T-helper 1 cell treated with Interleukin-12 subunit alpha and Interleukin-12 subunit beta and Interleukin-4 antibody, amounts not matched to agents 30 ng/mL and 1 ng/mL, for 36 hours (primary cell): ENCODE measurements around the gene RBFOX2. TPM values are rescaled to one million over a fixed set of nuclear protein-coding genes. Genes with fewer than 3 reads are reported as not detected.
"Not testable (repeated sequence)": the region's sequence is repeated elsewhere in the genome, so short reads cannot be mapped to it uniquely, and the experiment has no call there.

Experiments
- intact Hi-C: fragments of 100-400 bp; cut with micrococcal nuclease; formaldehyde crosslinking; loops from one replicate; pipeline ENCODE4 v1.15.1; 2024
- total RNA-seq: library from RNA; stranded (reverse); gene quantifications from 2 replicates; pipeline ENCODE4 v1.2.3, GENCODE V29; 2022

The RBFOX2 gene
- total RNA-seq, 1 donor from 2014 or later = 0.83 TPM

DNA sequence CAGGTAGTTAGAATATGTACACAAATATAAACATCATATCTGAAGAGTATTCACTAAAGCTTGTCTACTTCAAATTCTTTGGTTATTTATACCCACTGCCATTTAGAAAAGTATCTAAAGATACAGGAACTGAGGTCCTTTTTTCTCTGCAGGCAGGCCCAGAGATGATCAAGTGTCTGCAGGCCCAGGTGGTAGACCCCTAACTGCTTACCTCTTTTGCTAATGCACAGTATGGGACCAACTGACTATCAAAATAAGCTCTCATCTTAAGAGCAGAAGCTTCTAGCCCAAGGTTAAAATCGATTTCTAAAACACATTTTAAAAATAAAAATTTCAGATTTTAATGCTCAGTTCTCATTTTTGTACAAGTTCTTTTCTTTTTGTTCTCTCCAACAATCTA is 229.5 kb downstream of the RBFOX2 start:
- intact Hi-C loops = no loop called here

DNA sequence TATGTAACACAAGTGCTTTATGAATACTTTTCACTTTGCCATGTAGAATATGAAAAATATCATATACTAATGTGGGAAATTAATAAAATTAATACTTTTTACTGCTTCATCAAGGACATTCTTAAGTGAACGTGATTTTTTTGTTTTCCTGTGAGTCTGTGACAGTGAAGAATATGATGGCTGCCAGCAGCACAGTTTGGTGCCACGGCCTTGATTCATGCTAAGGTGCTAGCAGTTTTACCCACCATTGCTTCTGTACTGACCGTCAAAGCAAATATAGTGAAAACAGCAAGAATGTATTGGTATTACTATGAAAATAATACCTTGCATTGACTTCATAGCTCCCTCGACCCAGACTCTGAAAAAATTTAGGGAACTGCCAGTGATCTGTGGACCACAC is 231.2 kb downstream of the RBFOX2 start:
- intact Hi-C loops = no loop called here

DNA sequence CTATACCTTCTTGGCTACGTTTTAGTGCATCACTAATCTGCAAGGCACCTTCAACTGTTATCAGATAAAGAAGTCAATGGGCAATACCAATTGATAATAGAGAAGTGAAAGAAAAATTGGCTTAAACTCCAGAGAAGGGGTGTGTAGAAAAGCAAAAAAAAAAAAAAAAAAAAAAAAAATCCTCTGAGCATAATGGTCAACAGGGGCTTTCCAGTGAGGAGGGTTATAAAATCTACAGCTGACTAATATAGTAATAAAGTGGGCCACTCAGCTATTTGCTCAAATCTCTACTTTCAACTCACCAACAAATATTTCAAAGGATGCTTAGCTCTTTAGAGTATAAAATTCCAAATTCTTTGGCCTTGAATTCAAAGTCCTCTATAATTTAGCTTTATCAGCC is 233.1 kb downstream of the RBFOX2 start:
- intact Hi-C loops = no loop called here

DNA sequence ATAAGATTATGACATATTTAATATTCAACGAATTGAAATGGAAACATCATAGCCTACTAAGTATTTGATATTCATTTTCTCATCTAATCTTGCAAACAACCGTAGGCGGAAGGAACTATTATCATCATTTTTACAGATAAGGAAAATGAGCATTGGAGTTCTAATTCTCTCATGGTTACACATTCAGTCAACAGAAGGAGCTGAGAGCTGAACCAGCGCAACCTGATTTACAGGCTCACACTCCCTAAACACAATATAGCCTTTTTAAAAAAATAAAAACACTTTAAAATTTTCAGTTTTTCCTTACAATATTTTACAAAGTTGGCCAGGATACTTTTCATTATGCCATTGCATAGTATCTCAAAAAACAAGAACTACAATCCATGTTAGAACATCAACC is 236.1 kb downstream of the RBFOX2 start:
- intact Hi-C loops = no loop called here

DNA sequence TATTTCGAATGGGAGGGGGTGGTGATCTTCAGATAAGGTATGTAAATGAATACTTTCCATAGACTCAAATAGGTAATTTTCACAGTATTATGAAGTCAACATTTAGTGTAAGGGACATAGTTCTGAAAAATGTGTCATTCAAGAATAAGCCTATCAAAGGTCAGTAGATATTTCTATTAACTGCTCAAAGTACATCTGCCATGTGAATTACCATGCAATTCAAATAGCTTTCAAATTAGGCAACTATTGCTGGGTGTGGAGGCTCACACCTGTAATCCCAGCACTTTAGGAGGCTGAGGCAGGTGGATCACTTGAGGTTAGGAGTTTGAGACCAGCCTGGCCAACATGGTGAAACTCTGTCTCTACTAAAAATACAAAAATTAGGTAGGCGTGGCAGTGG is 236.8 kb downstream of the RBFOX2 start:
- intact Hi-C loops = not testable (repeated sequence)

DNA sequence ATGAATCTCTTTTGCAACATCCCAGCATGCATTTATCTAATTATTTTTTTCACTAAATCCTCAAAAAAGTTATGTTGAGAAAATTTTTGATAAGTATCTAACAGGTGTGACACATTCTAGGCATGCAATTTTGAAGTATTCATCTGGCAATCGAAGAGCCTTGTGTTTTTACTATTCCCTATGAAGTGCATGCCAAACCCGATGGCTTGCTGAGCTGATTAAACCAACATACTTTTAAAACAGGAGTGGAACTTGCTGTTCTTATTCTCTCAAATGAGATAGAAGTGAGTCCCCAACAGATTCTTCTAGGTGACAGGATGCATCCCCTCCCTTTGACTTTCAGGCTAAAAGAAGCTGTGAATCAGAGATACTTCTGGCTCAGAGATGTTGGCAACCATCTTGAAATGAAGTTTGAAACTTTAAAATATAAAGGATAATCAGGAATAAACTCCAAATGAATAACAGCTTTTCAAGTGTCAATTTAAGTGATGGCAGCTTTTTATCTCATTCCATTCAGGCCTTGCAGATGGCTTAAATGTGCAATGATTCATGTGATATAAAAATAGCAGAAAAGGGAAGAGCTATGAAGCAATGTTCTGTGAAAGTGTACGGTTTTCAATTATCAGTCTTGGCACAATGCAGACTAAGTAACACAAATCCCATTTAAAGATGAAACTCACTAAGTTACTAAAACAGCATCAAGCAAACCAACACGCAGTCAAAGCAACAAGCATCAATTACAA is 243.3 kb downstream of the RBFOX2 start:
- intact Hi-C loops = no loop called here

DNA sequence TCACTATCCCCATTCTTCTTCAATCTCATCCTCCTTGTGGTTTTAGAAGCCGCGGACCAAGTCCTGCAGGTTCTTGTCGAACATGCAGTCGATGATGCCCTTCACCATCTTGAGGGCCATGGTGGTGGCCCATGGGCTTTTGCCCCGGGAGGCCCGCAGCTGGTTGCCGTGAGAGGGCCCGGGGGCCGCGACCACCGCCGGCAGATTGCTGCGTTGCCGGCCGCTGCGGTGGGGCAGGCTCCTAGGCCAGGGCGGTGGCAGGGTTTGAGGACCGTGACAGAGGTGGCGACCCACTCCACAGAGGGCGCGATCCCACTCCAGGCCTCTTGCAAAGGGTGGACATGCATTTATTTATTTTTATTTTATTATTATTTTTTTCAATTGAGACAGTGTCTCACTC is 244.0 kb downstream of the RBFOX2 start:
- intact Hi-C loops = no loop called here

DNA sequence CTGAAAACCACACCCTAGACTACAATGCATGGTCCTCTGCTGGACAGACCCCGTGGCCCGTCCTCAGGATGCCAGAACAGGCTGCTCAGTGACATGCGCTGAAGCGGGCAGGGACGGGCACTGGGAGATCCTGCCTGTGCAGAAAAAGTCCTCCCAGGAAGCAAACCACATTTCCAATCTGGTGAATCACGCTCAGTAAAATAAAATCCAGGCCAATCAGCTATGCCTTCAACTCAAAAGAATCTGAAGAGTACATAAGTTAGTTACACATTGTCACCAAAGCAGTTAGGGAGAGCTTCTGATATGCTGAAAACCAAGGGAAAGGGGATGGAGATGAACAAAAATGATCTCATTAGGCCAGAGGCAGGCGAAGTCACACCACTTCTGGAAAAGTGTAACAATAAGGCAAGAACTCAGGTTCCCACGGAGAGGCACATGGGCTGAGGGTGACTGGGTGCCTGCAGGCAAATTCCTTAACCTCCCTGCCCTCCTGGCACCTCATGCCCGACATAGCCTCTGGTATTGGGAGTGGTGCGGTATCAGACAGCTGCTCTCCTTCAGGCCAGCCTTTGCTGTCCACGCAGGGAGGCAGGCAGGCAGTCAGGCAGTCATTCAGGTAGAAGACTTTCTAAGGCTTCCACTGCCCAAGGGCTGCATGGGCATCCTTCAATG is 244.5 kb downstream of the RBFOX2 start:
- intact Hi-C loops = no loop called here

DNA sequence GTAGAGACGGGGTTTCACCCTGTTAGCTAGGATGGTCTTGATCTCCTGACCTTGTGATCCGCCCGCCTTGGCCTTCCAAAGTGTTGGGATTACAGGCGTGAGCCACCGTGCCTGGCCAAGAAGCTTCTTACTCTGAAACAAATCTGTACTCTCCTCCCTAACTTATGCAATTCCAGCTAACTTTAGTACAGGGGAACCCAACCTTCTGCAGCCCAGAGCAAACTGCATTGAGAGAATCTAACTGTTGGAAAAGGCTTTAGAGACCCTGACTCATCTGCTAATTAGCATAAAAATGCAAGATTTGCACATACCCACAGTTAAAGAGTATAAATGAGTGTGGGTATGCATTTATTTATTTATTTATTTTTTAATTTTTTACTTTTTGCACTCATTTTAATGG is 246.1 kb downstream of the RBFOX2 start:
- intact Hi-C loops = no loop called here

DNA sequence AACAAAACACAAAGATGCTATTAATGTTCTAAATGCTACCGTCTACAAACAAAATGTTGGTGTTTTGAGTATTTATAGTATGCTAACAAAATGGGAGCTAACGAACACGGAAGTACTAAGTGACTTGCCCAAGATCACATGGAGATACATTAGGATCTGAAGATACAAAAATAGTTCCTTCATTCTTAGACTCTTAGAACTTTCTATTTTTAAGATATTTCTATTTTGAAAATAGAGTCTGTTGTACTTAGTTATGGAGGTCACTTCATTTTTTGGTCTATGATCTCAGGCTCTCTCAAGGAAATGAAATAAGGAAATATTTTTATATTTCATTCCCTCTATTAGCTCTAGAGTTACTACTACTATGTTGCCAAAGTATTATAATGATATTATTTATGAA is 246.7 kb downstream of the RBFOX2 start:
- intact Hi-C loops = no loop called here

DNA sequence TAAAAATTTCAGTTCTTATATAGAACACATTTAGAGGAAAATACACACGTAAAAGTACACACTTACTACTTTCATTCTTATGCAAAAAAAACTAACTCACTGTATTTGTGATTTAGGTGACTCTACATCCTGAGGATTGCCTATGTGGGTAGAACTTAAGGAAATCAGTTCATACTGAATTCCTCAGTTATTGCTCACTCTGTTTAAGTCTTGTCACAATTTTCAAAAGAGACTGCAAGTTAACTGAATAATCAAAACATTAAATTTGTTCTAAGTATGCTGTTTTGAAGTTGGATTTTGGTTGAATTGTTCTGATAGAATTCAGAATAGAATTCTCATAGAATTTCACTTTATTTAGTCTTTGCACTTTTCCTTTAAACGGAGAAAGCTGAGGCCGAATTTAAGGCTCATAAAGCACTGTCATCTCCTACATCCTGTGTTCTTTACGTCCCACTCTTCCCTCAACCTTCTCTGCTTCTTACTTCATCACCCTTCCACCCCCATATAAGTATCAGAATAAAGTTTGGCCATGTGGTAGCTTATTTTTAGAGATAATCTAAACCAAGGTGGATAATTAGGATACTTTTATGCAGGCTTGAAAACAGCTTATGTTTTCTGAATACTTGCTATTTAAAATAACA is 251.2 kb downstream of the RBFOX2 start:
- intact Hi-C loops = no loop called here

DNA sequence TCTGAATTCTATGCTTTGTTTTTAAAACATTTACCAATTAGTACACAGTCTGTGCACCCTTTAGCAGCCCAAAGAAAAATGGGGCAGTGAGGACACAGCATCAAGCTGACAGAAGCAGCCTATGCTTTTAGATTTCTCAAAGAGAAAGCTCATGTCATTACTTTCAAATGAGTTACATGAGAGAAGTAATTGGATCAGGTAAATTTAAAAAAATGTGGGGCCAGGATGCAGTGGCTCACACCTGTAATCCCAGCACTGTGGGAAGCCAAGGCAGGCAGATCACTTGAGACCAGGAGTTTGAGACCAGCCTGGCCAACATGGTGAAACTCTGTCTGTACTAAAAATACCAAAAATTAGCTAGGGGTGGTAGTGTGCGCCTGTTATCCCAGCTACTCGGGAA is 253.3 kb downstream of the RBFOX2 start:
- intact Hi-C loops = no loop called here

DNA sequence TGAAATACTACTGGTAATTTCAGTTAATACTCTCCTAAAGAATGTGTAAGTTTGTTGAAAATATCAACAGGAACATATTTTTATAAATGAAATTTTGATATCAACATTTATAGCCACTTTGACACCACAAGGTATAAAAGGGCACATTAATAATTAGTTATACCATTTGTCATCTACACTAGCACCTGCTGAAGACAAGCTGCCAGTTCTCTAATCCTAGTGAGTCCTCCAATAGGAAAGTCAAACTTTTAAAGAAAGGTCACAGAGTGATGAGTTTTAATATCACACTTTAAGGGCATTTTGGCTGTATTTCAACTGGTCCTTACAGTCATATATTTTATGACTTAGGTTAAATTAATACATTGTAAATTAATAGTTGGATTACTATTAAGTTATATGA is 258.6 kb downstream of the RBFOX2 start:
- intact Hi-C loops = no loop called here

DNA sequence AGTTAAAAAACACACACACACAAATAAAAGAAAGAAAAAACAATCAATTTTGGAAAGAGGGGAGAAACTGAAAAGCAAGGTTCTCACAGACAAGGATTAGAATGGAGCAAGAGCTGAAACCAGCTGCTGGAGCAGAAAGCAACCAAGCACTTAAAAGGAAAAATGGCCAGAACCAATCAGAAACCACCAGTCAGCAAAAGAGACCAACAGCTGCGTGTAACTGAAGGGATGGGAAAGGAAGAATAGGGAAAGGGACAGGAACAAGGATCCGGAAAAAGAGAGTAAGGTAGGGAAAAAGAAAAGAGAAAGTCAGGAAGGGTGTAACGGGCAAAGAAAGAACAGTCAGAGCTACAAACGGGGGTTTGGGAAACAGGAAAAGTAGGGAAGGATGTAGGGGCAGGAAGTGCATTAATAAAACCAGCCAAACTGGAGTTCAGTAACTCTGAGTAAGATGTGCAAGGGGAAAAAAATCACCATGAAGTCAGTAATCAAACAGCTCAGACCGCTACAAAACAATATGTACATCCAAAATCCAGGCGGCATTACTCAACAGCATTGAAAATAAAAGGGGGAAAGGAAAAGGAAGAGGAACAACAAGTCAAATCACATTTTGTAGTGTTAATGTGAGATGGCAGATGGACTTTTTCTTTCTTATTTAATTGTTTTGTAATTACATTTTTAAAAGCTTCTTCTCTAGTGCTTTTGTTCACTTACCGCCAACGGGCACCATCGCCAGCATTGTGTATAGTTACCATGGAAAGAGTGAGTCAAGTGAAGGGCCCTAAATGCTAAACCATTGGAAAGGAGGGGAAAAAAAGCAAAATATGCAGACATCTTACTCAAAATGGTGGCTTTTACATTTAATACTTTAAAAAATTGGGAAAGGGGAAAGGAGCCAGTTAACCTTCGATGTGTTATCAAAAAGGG is 261.7 kb downstream of the RBFOX2 start:
- intact Hi-C loops = no loop called here

DNA sequence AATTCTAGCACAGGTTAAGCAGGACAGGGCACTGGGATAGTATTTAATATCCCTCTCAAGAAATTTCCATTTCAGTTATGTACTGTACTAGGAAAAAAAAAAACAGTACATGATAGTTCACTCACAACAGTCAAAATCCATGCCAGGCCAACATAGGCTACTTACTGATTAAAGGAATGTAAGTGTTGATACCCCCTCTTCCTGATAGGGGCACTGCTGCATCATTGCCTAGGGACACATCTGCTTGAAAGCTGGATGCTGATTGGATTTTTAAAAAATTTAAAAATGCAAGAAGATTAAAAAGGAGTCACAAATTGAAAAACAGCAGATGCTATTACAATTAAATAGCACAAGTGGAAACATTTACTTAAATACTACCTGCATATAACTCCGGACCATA is 267.6 kb downstream of the RBFOX2 start:
- intact Hi-C loops = no loop called here

DNA sequence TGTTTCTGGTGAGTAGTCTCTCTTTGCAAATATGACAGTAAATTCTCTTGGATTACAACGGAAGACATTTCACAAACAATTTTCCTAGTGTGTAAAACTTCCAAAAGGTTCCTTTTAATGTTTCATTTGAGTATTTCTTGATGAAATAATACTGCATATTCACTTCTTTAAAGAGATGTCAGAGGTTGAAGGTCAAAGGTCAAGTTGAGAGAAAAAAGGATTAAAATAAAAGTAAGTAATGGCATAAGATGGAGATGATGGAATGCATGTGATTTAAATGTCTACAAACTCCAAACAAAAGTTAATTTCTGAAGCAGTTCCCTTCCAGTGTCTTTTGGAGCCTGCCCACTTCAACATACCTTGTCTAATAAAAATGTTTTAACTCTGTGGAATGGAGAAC is 270.2 kb downstream of the RBFOX2 start:
- intact Hi-C loops = no loop called here

DNA sequence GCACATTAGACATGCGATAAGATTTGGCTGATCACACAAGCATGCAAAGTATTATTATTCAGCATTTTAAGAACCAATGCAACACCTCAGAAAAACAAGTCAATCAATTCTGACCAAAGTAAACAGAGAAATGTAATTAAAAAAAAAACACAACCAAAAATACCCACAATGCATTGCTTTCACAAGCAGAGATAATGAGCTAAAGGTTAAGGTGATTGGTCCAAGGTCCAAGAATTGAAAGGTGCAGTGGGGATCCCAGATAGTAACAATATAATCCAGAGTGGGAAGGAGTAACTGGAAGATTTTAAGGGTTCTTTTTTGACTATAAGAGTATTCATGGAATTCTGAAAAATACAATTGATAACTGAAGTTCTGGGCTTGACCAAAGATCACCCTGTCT is 271.9 kb downstream of the RBFOX2 start:
- intact Hi-C loops = no loop called here

DNA sequence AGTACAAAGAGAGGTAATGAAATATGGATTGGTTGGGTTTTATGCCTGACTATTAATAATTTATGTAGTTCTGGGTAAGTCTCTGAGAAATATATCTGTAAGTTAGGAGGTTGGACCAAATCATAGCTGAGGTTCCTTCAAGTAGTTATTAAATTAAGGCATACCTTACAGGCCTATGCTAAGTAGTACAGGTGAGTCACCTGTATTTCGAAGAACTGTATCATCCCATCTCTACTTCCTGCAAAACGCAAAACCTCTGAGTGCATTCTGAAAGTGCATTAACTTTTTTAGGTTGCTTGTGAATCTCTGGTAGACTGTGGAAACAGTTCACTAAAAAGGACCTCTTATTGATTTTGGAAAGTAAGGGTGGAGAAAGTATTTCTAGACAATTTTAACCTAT is 273.9 kb downstream of the RBFOX2 start:
- intact Hi-C loops = no loop called here

DNA sequence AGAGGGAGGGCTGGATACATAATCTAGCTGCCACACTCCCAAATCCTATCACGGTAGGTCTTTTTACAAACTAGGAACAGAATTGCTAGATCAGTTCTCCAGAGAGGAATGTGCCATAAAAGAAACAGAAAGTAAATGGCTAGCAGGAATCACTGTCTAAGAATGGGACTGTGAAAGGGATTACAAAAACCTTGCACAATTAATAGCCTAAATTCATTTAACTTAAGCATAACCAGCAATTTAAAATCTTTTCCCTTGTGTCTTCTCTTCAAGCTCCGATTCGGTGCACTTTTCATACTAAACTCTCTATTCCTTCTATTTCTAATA is 275.8 kb downstream of the RBFOX2 start:
- intact Hi-C loops = no loop called here

DNA sequence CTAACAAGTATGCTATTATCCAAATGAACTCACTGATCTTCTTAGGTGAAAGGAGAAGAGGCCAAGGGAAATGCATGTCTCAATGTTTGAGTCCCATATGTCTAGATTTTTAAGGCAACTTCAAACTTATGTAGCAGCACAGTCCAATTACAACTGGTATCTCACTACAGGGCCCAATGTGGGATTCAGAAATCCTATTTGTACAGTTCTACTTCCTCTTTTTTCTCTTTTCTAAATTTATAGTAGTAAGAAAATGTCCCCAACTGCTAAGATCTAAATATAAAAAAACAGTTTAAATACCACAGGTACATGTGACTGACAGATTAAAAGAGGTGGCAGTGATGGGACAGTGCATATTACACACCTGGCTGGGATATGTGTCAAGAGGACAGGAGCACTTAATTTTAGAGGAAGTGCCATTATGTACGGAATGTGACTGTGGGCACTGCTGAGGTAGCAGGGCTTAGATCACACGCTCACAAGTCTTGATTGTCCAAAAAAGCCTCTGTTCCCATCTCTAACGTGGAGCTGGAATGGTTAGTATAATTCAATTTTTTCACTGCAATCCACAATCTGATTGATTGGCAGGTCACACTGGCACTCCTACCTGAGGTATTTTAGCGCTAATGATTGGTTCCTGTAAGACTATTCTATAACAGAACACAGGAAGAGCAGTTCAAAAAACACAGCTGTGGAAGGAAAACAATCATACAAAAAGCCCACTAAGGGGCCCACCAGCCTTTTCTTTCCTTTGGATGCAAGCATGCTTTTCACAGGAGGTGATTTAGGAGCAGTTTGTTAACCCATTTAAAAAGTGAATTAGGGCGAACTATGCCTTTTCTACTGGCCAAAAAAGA is 276.4 kb downstream of the RBFOX2 start:
- intact Hi-C loops = no loop called here

DNA sequence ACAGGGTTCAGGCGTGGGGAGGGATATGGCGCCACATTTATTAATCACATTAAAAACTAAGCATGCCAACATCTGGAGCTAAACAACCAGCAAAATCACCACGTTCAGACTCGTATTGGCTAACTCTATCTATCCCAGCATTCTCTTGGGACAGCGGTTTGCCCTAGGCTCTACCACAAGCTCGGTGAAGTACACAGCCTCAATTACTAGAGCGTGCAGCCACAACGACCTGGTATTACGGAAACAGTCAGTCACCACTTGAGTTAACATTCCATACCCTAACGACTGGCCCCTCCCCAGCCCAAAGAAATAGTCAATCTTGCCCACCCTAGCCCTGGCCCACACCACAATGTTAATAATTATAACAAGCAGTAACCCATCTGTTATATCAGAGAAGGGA is 278.8 kb downstream of the RBFOX2 start:
- intact Hi-C loops = no loop called here
